WERI-Rb-1 (cell line): Measurements from ENCODE around the gene GCDH.
A peak's percentile ranks its signal among the peaks of the same experiment; 100 is the strongest.
"Not testable (repeated sequence)": the region's sequence is repeated elsewhere in the genome, so short reads cannot be mapped to it uniquely, and the experiment has no call there.

ENCODE experiments used
- DNase-seq: peaks from one replicate; pipeline ENCODE4 v3.0.0-alpha.2; 2020
- H3K27ac ChIP-seq: fragments of 250-450 bp; sonication (Bioruptor Pico); 2 replicates; pipeline ENCODE4 v1.5.1; 2020; ENCODE audit warnings: mild to moderate bottlenecking, moderate library complexity
- H3K27me3 ChIP-seq: fragments of 250-450 bp; sonication (Bioruptor Pico); 2 replicates; pipeline ENCODE4 v1.5.1; 2021; ENCODE audit warnings: mild to moderate bottlenecking, low read depth, moderate library complexity; ENCODE audit not compliant: insufficient read depth, severe bottlenecking
- H3K36me3 ChIP-seq: fragments of 250-450 bp; sonication (Bioruptor Pico); 2 replicates; pipeline ENCODE4 v1.5.1; 2020; ENCODE audit warnings: mild to moderate bottlenecking, moderate library complexity
- H3K4me3 ChIP-seq: 2 replicates; pipeline ENCODE4 v1.5.1; 2011; ENCODE audit warnings: low read depth, mild to moderate bottlenecking, control low read depth, low read length
- H3K9me3 ChIP-seq: fragments of 250-450 bp; sonication (Bioruptor Pico); 2 replicates; pipeline ENCODE4 v1.5.1; 2021; ENCODE audit warnings: mild to moderate bottlenecking, moderate library complexity; ENCODE audit not compliant: severe bottlenecking
- TF ChIP-seq, protein P1 (sequence below): IDR thresholded peaks from 2 replicates; pipeline ENCODE4 v1.5.1; 2011; ENCODE audit warnings: low read depth, mild to moderate bottlenecking, control low read depth, inconsistent platforms, low read length

Gene GCDH

DNA sequence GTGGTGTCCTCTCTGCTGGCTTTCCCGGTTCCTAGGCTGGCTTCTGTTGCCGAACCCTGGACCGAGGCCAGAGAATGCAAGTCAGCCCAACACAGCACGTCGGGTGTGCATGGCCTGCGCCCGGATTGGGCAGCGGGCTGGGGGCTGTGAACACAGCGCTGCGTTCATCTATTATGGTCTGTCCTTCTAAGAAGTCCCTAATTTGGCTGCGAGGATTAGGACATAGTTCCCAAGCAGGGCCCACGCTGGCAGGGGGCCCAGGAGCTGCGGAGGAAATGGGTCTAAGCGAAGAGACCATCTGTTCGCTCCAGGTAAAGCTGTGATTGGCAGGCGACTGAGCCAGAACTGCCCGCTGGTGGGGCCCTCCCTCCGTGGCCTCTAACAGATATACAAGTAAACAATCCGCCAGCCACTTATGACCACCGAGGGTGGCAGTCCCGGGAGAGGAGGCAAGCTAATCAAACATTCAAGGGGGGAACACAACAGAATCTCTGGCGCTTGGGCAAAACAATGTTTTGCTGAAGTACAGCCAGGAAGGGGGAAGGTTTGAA is 22.1 kb downstream of the GCDH start:
- TF ChIP-seq, protein P1, sequence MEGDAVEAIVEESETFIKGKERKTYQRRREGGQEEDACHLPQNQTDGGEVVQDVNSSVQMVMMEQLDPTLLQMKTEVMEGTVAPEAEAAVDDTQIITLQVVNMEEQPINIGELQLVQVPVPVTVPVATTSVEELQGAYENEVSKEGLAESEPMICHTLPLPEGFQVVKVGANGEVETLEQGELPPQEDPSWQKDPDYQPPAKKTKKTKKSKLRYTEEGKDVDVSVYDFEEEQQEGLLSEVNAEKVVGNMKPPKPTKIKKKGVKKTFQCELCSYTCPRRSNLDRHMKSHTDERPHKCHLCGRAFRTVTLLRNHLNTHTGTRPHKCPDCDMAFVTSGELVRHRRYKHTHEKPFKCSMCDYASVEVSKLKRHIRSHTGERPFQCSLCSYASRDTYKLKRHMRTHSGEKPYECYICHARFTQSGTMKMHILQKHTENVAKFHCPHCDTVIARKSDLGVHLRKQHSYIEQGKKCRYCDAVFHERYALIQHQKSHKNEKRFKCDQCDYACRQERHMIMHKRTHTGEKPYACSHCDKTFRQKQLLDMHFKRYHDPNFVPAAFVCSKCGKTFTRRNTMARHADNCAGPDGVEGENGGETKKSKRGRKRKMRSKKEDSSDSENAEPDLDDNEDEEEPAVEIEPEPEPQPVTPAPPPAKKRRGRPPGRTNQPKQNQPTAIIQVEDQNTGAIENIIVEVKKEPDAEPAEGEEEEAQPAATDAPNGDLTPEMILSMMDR: no peak
- DNase-seq: peak; percentile 95
- Histone ChIP-seq H3K4me3 (peak overlapping the region; percentile 40), H3K36me3 (peaks cover 5% of the 10 kb centered on the region), H3K27me3 (no peaks in the 10 kb centered on the region), H3K9me3 (no peaks in the 10 kb centered on the region), H3K27ac (peak overlapping the region; percentile 90)

DNA sequence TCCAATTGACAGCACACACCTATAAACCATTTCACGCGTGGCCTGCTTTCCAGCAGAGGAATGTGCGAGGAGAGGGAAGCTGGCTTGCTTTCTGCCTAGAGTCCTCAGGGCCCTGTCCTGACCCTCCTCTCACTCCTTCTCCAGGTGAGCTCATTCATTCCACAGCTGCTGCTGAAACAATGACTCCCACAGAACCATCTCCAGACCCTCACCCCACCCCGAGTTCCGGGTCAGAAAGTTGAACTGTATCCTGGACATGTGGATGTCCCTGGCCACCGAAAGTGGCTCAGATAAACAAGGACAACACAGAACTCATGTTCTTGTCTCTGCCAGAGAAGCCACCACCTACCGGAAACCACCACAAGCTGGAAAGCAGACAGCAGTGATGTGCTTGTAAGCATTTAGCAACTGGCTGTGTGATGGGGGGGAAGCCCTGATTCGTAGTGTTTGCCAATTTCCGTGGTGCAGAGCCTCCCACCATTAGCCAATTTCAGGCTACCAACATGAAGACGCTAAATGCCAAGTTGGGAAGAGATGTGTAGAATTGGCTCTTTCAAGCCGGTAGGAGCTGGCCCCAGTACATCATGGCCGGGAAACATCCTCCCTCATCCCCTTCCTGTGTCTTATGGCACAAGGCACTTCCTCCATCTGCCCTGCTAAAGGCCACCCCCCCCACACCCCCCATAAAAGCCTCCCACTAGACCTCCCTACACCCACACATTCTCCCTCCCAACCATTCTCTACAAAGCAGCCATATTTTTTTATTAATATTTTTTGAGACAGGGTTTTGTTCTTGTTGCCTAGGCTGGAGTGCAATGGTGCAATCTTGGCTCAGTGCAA is 23.1 kb downstream of the GCDH start:
- TF ChIP-seq, protein P1: no peak
- no peaks in the 10 kb centered on the region for H3K27me3 ChIP-seq
- no peak overlapping the region for H3K4me3 ChIP-seq
- peak overlapping the region; percentile 90 for H3K27ac ChIP-seq
- no peak for DNase-seq
- H3K9me3 ChIP-seq: no peaks in the 10 kb centered on the region
- peaks cover 5% of the 10 kb centered on the region for H3K36me3 ChIP-seq

DNA sequence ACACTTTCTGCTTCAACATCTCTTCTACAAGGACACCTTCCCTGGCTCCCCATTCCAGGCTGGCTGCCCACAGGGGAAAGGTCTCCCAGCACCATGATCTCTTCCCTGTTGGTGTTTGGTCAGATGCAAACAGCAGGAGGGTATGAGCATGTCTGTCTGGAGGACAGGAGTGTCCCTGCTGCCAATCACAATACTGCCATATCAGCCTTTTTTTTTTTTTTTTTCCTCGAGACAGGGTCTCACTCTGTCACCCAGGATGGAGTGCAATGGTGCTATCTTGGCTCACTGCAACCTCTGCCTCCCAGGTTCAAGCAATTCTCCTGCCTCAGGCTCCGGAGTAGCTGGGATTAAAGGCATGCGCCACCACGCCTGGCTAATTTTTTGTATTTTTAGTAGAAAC is 24.9 kb downstream of the GCDH start:
- H3K9me3 ChIP-seq, H3K36me3 ChIP-seq, H3K27ac ChIP-seq, H3K27me3 ChIP-seq, DNase-seq, H3K4me3 ChIP-seq: not testable (repeated sequence)

DNA sequence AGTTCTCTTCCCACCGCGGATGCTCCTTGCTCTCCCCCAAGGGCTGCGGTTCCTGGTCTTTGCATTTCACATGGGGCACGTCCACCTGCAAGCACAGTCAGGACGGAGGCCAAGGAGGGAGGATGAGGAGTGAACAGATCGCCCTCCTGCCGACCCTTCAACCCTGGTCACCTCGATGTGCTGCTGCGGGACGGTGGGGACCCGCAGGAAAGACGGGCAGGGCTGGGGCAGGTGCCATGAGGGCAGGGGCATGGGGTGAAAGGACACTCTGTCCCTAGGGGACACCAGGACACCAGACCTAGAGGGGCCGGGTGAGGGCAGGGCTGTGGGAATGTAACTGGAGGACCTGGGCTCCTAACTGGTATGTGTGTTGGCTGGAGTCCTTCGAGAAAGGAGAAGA is 27.3 kb downstream of the GCDH start:
- no peak for DNase-seq
- Histone ChIP-seq H3K4me3 (no peak overlapping the region), H3K9me3 (no peaks in the 10 kb centered on the region), H3K27me3 (no peaks in the 10 kb centered on the region), H3K27ac (no peak overlapping the region), H3K36me3 (peaks cover 21% of the 10 kb centered on the region)
- TF ChIP-seq, protein P1: no peak

DNA sequence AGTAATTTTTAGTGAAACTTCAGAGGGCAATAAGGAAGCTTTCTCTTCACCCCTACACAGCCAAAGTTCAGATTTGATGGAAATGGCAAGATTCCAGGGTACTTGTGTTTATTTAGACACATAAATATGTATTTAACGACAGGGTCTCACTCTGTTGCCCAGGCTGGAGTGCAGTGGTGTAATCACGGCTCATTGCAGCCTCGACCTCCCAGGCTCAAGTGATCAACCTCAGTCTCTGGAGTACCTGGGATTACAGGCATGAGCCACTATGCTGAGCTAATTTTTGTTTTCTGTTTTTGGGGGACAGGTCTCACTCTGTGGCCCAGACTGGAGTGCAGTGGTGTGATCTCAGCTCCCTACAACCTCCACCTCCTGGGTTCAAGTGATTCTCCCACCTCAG is 30.1 kb downstream of the GCDH start:
- H3K27ac ChIP-seq: no peak overlapping the region
- TF ChIP-seq, protein P1: no peak
- no peak for DNase-seq

DNA sequence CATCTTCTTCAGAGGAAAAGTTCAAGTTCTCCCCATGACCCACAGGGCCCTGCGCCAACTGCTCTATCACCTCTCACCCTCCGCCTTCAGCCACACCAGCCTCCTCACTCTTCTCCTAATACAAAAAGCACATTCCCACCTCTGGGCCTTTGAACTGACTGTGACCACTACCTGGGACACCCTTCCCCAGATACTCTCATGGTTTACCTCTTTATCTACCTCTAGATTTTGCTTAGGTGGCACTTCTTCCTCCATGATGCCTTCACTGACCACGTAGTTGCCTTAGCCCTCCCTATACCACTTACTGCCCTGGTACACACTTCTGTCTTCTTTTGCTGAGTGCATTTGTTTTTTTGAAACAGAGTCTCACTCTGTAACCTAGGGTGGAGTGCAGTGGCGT is 32.0 kb downstream of the GCDH start:
- TF ChIP-seq, protein P1: no peak
- Histone ChIP-seq H3K9me3 (no peaks in the 10 kb centered on the region), H3K4me3 (no peak overlapping the region), H3K27ac (no peak overlapping the region), H3K27me3 (no peaks in the 10 kb centered on the region), H3K36me3 (peaks cover 58% of the 10 kb centered on the region)
- DNase-seq: no peak

More for the DNA sequence above, 30.1 kb downstream of the GCDH start:
- H3K36me3 ChIP-seq: peaks cover 43% of the 10 kb centered on the region
- no peaks in the 10 kb centered on the region for H3K27me3 ChIP-seq
- no peaks in the 10 kb centered on the region for H3K9me3 ChIP-seq
- H3K4me3 ChIP-seq: no peak overlapping the region
